Naive thymus-derived CD8-positive, alpha-beta T cell (primary cell): ENCODE data around the gene ACVR2B. TPM values are rescaled to one million over a fixed set of nuclear protein-coding genes. Genes with fewer than 3 reads are reported as not detected.
A peak's percentile ranks its signal among the peaks of the same experiment; 100 is the strongest.

ENCODE experiments used
- ATAC-seq, 2 donors: fragments of 150-1000 bp; cut with Tn5 transposase in 1 of 2; sonication (Bioruptor Pico), chemical (Tn5 transposase) in 1 of 2; 1 replicate in 1 of 2; 2 replicates in 1 of 2; pipeline ENCODE4 v1.10.0; 2021; ENCODE audit warnings: mild to moderate bottlenecking in 2 of 2, moderate library complexity in 2 of 2
- POLR2A ChIA-PET: fragments of 350-600 bp; sonication (Branson Sonifier 250); formaldehyde crosslinking; loops from one replicate; lab custom pipeline; 2021; ENCODE audit warnings: antibody characterized with exemption; lab: Charles Lee
- DNase-seq, 10 donors: peaks; one replicate each; pipeline versions ENCODE4 v3.0.0 to v3.0.0-alpha.2; 2020 to 2022
- H3K27ac Mint-ChIP-seq, 10 donors: one replicate each; pipeline ENCODE4 v1.8.0; 2020 to 2022; ENCODE audit warnings: mild to moderate bottlenecking in 10 of 10, mixed read lengths in 10 of 10, moderate library complexity in 4 of 10, inconsistent platforms in 1 of 10
- H3K27me3 Mint-ChIP-seq, 5 donors: one replicate each; pipeline ENCODE4 v1.8.0; 2021 to 2022; ENCODE audit warnings: mixed read lengths in 5 of 5
- H3K36me3 Mint-ChIP-seq, 3 donors: one replicate each; pipeline ENCODE4 v1.8.0; 2020 to 2022; ENCODE audit warnings: mixed read lengths in 3 of 3, mild to moderate bottlenecking in 2 of 3, inconsistent platforms in 1 of 3
- H3K4me1 Mint-ChIP-seq, 4 donors: one replicate each; pipeline ENCODE4 v1.8.0; 2021 to 2022; ENCODE audit warnings: mixed read lengths in 4 of 4
- H3K4me3 Mint-ChIP-seq, 10 donors: one replicate each; pipeline ENCODE4 v1.8.0; 2020 to 2022; ENCODE audit warnings: mild to moderate bottlenecking in 10 of 10, mixed read lengths in 10 of 10, moderate library complexity in 6 of 10, inconsistent platforms in 1 of 10
- H3K9me3 Mint-ChIP-seq, 9 donors: one replicate each; pipeline ENCODE4 v1.8.0; 2020 to 2022; ENCODE audit warnings: mixed read lengths in 9 of 9, mild to moderate bottlenecking in 3 of 9, inconsistent platforms in 1 of 9, moderate library complexity in 1 of 9
- polyA plus RNA-seq, 3 donors: library from polyadenylated mRNA; unstranded; fragments of 300-500 nt; fragmentation: Illumina TruSeq; gene quantifications; one replicate each; pipeline ENCODE4 v1.2.3, GENCODE V29; 2021
- total RNA-seq, 8 experiments: library from RNA in 2 of 8; stranded (reverse) in 2 of 8; gene quantifications; one replicate each; pipeline ENCODE4 v1.2.3 and lab custom pipeline; 2021 to 2026

ACVR2B gene
- total and polyA plus RNA-seq, 5 experiments from 2014 or later, result 0.69 to 16.1 (median 1.9) TPM

DNA sequence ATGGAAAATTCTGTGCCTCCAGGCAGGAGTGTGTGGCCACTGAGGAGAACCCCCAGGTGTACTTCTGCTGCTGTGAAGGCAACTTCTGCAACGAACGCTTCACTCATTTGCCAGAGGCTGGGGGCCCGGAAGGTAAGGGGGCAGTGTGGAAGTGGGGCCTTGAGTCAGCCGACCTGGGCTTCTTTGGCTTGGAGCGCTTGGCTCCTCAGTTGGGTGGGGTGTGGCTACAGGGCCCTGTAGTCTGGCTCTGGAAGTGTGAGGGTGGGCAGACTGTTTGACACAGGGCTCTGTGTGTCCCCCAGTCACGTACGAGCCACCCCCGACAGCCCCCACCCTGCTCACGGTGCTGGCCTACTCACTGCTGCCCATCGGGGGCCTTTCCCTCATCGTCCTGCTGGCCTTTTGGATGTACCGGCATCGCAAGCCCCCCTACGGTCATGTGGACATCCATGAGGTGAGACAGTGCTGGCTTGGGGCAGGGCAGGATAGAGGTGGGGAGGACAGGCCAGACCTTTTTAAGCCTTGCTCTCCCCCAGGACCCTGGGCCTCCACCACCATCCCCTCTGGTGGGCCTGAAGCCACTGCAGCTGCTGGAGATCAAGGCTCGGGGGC lies 24.3 kb downstream of the ACVR2B start:
- H3K27me3 Mint-ChIP-seq, result no peaks in the 10 kb centered on the region
- H3K4me3 Mint-ChIP-seq, result no peak overlapping the region
- H3K9me3 Mint-ChIP-seq, result no peaks in the 10 kb centered on the region
- peaks cover 0 to 25% (median 6%) of the 10 kb centered on the region in 3 donors for H3K36me3 Mint-ChIP-seq
- peaks cover 3 to 34% (median 17%) of the 10 kb centered on the region in 4 donors for H3K4me1 Mint-ChIP-seq
- no peak for ATAC-seq
- H3K27ac Mint-ChIP-seq, result peak overlapping the region in 4 of 10 donors; percentile 15 to 62 (median 37)
- no peak for DNase-seq
- POLR2A ChIA-PET, result no interaction called here

DNA sequence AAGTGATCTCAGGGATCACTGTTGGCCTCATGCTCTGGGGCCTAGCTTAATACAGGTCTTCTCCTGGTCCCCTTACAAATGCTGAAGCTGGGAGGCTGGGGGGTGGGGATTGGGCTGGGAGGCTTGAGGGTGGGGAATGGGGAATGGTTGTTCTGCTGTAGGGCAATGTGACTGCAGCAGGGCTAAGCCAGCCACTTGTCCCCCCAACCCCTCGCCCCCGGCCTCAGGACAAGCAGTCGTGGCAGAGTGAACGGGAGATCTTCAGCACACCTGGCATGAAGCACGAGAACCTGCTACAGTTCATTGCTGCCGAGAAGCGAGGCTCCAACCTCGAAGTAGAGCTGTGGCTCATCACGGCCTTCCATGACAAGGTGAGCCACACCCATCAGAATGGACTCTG lies 25.2 kb downstream of the ACVR2B start:
- Mint-ChIP-seq H3K4me3 (no peak overlapping the region), H3K27ac (peak overlapping the region in 4 of 10 donors; percentile 20 to 73 (median 34)), H3K4me1 (peaks cover 0 to 26% (median 11%) of the 10 kb centered on the region in 4 donors), H3K27me3 (no peaks in the 10 kb centered on the region), H3K9me3 (no peaks in the 10 kb centered on the region), H3K36me3 (peaks cover 4 to 32% (median 9%) of the 10 kb centered on the region in 3 donors)
- ATAC-seq, result no peak
- POLR2A ChIA-PET, result interaction anchor here (1.6 kb wide), 1 partner anchor 132 kb away, joined by 11 read pairs; the partner anchor contains the start of gene XYLB
- no peak for DNase-seq

DNA sequence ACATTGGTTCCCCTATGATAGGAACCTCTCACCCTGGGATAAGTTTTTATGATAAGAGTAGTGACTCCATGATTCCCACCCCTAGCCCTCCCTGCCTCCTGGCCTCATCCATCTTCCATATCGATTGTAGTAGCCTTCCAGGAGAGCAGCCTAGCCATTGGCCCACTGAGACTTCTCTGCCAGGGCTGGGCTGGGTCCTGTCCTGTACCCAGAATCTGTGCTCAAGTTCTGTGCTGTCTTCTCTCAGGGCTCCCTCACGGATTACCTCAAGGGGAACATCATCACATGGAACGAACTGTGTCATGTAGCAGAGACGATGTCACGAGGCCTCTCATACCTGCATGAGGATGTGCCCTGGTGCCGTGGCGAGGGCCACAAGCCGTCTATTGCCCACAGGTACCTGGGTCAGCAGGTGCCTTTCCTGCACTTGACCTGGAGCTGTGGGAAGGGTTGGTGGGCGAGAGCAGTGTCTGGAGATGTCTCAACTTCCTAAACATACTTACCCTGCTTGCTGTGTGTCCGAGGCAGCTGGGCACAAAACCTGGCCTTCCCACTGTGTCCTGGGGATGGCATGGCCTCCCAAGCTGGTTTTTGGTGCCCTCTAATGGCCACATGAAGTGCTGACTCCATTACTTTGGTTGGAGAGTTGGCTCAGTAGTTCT lies 25.9 kb downstream of the ACVR2B start:
- POLR2A ChIA-PET, result interaction anchor here (1.6 kb wide), 1 partner anchor 133 kb away, joined by 11 read pairs; the partner anchor contains the start of gene XYLB
- peak; percentile 53 to 83 for ATAC-seq
- peak in 9 of 10 donors; percentile 18 to 71 (median 52) for DNase-seq
- Mint-ChIP-seq H3K27ac (peak overlapping the region in 4 of 10 donors; percentile 28 to 73 (median 46)), H3K27me3 (no peaks in the 10 kb centered on the region), H3K4me3 (no peak overlapping the region), H3K36me3 (peaks cover 5 to 34% (median 9%) of the 10 kb centered on the region in 3 donors), H3K4me1 (peaks cover 0 to 21% (median 7%) of the 10 kb centered on the region in 4 donors), H3K9me3 (no peaks in the 10 kb centered on the region)

DNA sequence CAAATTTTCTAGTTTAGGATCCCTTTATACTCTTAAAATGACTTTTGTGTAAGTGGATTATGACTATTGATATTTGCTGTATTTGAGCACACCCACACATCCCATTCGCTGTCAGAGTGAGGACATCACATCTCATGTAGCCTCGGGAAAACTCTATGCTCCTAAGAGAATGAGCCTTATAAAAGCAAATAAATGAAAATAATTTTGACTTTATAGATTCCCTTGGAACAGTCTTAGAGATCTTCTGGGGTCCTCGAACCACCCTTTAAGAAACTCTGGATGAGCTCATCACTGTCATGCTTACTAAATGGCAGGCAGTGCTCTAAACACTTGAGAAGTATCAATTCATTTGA lies 26.4 kb downstream of the ACVR2B start:
- Mint-ChIP-seq H3K27ac (no peak overlapping the region), H3K27me3 (no peaks in the 10 kb centered on the region), H3K36me3 (peaks cover 5 to 38% (median 9%) of the 10 kb centered on the region in 3 donors), H3K9me3 (no peaks in the 10 kb centered on the region), H3K4me3 (no peak overlapping the region), H3K4me1 (peaks cover 0 to 18% (median 6%) of the 10 kb centered on the region in 4 donors)
- DNase-seq (no peak), ATAC-seq (no peak)
- POLR2A ChIA-PET, result interaction anchor here (1.6 kb wide), 1 partner anchor 133 kb away, joined by 11 read pairs; the partner anchor contains the start of gene XYLB

DNA sequence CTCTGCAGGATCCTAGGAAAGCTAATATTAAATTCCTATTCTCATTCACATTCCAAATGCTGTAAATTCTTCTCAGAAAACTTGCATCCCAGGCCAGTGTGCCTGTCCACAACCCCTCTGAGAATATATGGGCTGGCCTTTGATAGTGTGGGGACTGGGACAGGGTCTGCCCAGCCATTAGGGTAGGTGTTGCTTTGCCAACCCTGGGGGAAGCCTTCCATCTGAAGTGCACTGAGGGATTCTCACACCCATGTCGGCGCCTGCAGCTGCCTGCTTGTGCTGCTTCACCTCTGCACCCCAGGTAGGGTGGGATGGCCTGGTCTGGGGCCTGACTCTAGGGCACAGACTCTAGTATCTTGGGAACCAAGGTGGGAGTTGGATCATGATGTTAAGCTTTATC lies 27.2 kb downstream of the ACVR2B start:
- H3K36me3 Mint-ChIP-seq, result peaks cover 5 to 39% (median 9%) of the 10 kb centered on the region in 3 donors
- H3K27ac Mint-ChIP-seq, result no peak overlapping the region

DNA sequence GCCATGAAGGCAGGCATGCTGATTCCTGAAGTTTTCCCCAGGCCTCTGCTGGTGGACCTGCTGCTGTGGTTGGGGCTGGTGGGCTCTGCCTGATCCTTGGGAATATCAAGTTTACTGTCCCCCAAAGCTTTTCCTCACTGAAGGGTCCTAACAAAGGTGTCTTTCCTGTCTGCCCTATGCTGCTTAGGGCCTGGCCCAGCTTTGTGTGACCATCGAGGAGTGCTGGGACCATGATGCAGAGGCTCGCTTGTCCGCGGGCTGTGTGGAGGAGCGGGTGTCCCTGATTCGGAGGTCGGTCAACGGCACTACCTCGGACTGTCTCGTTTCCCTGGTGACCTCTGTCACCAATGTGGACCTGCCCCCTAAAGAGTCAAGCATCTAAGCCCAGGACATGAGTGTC lies 29.3 kb downstream of the ACVR2B start:
- peaks cover 0 to 11% (median 1%) of the 10 kb centered on the region in 4 donors for H3K4me1 Mint-ChIP-seq
- H3K27ac Mint-ChIP-seq, result no peak overlapping the region
- no peak for DNase-seq
- POLR2A ChIA-PET, result interaction anchor here (0.5 kb wide), 1 partner anchor 403 kb away, joined by 3 read pairs; no protein-coding TSS in a partner anchor
- peaks cover 5 to 39% (median 9%) of the 10 kb centered on the region in 3 donors for H3K36me3 Mint-ChIP-seq
- H3K9me3 Mint-ChIP-seq, result no peaks in the 10 kb centered on the region
- no peaks in the 10 kb centered on the region for H3K27me3 Mint-ChIP-seq
- no peak for ATAC-seq
- no peak overlapping the region for H3K4me3 Mint-ChIP-seq

More for the DNA sequence above, 27.2 kb downstream of the ACVR2B start:
- POLR2A ChIA-PET, result no interaction called here
- ATAC-seq, result no peak
- no peaks in the 10 kb centered on the region for H3K9me3 Mint-ChIP-seq
- DNase-seq, result no peak
- no peak overlapping the region for H3K4me3 Mint-ChIP-seq
- H3K27me3 Mint-ChIP-seq, result no peaks in the 10 kb centered on the region
- H3K4me1 Mint-ChIP-seq, result peaks cover 0 to 10% (median 3%) of the 10 kb centered on the region in 4 donors

DNA sequence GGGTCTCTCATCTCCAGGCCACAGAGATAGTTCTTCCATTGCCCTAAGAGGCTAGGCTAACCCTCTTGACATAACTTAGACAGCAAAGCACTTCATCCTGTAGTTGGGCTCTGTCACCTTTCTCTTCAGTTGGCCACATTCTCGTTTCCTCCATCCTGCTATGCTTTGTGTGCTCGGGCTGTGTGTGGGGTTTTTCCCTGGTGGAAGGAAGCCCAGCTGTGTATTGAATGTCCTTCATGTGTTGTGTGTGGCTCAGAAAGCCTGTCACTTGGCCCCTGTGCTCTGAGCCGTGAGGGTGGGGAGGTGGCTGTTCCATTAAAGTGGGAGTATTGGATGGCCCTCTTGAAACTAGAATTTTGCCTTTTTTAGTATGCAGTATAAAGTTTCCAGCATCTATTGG lies 33.6 kb downstream of the ACVR2B start:
- Mint-ChIP-seq H3K4me3 (no peak overlapping the region), H3K9me3 (no peaks in the 10 kb centered on the region), H3K4me1 (peaks cover 0 to 6% (median 2%) of the 10 kb centered on the region in 4 donors), H3K36me3 (peaks cover 5 to 23% (median 7%) of the 10 kb centered on the region in 3 donors), H3K27me3 (no peaks in the 10 kb centered on the region), H3K27ac (peak overlapping the region in 2 of 10 donors; percentile 25 to 79)
- ATAC-seq (no peak), DNase-seq (no peak)
- POLR2A ChIA-PET, result no interaction called here

DNA sequence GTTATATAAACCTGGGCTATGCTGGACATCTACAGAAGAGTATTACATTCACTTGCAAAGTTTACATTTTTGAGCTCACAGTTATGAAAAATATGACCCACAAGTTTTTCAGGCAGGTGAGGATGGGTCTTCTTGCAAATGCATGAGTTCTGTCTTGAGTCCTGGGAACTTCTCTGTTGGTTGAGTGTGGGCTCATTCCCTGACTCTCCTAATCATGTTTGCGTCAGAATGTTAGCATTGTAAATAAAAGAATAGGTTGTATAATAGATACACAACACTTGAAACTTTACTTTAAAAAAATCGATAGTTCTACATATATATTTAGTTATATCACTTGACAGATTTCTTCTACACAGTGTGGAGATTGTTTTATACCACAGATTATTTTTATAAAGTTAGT lies 35.3 kb downstream of the ACVR2B start:
- no peaks in the 10 kb centered on the region for H3K27me3 Mint-ChIP-seq
- DNase-seq (no peak), ATAC-seq (no peak)
- peaks cover 0 to 10% (median under 1%) of the 10 kb centered on the region in 3 donors for H3K36me3 Mint-ChIP-seq
- no peaks in the 10 kb centered on the region for H3K9me3 Mint-ChIP-seq
- H3K4me1 Mint-ChIP-seq, result peaks cover 0 to 6% (median 2%) of the 10 kb centered on the region in 4 donors
- no peak overlapping the region for H3K27ac Mint-ChIP-seq
- POLR2A ChIA-PET, result no interaction called here
- no peak overlapping the region for H3K4me3 Mint-ChIP-seq

DNA sequence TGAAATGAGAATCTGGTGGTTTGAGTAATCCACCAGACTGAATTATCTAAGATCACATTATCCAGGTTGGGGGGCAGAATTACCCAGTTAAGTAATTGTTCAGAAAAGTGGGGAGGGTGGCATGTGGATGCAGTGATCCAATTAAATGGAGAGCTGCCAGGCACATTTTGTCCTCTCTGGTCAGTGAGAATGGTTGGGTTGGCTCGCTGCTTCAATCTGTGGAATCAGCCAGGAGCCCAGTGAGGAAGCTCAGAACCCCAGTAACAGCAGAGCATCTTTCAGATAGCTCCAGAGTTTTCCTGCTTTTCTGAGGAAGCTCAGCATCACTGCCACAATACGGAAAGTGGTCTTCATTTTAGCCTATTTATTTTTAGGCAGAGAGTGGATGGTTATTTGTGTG lies 36.1 kb downstream of the ACVR2B start:
- POLR2A ChIA-PET, result interaction anchor here (1.1 kb wide), 1 partner anchor 161 kb away, joined by 4 read pairs; no protein-coding TSS in a partner anchor
- ATAC-seq, result no peak
- Mint-ChIP-seq H3K36me3 (peaks cover 0 to 7% (median 0%) of the 10 kb centered on the region in 3 donors), H3K4me3 (no peak overlapping the region), H3K27me3 (no peaks in the 10 kb centered on the region), H3K4me1 (peaks cover 0 to 6% (median 2%) of the 10 kb centered on the region in 4 donors), H3K27ac (no peak overlapping the region), H3K9me3 (no peaks in the 10 kb centered on the region)
- DNase-seq, result no peak

DNA sequence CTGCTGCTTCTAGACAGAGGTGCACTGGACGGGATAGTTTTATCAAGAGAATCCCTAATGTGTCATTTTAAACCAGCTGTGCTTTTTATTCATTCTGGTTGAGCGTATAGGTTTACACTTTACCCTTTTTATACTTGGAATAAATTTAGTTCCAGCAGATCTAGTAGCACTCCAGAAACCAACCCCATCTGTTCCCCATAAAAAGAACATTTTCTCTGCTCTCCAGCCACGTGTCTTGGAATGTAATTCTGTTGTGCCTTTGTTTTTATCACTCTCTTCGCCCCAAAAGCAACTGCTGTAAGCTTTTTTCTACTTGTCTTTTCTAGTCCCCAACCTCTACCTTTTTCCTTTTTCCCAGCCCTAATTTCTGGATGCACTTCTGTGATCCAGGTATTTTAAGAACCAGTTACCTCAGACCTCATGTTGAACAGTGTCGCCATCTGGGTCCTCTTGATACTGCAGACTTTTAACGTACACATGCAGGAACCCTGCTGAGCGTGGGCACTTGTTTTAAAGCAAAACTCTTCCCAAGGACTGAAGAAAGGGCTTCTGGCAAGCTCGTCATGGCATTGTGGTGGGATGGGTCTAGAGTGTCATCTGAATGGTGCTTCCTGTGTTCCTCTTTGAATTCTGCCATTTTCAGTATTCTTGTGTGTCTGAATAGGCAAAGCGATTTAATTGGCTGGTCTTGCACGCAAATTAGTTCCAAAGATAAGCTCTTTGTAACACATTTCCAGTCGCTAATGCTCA lies 36.8 kb downstream of the ACVR2B start:
- no peak overlapping the region for H3K4me3 Mint-ChIP-seq
- peak overlapping the region in 1 of 10 donors; percentile 24 for H3K27ac Mint-ChIP-seq
- H3K4me1 Mint-ChIP-seq, result peaks cover 0 to 6% (median 2%) of the 10 kb centered on the region in 4 donors
- peaks cover 0 to 3% (median 0%) of the 10 kb centered on the region in 3 donors for H3K36me3 Mint-ChIP-seq
- POLR2A ChIA-PET, result interaction anchor here (1.1 kb wide), 1 partner anchor 160 kb away, joined by 4 read pairs; no protein-coding TSS in a partner anchor
- no peaks in the 10 kb centered on the region for H3K27me3 Mint-ChIP-seq
- ATAC-seq (no peak), DNase-seq (no peak)
- no peaks in the 10 kb centered on the region for H3K9me3 Mint-ChIP-seq

DNA sequence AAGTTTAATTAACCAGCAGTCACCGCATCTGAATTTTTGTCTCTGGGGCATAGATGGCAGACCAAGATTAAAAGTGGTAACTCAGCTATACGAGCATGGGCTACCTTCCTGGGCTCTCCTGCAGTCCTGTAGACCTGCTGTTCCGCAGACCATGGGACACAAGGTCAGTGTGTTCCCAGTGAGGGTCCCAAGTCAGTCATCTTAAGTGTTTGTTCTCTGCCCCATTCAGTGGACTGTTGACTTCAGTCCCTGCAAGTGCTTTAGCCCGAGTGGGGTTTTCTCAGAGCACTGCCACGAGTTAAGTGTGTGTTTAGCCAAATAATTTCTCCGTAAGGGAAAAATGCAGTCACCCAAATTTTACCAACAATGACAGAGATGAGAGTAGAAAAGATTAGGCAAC lies 37.5 kb downstream of the ACVR2B start:
- Mint-ChIP-seq H3K9me3 (no peaks in the 10 kb centered on the region), H3K4me3 (no peak overlapping the region), H3K27ac (no peak overlapping the region), H3K36me3 (peaks cover 0 to 3% (median 0%) of the 10 kb centered on the region in 3 donors), H3K27me3 (no peaks in the 10 kb centered on the region), H3K4me1 (peaks cover under 1 to 6% (median 5%) of the 10 kb centered on the region in 4 donors)
- POLR2A ChIA-PET, result no interaction called here
- DNase-seq, result no peak
- ATAC-seq, result no peak

DNA sequence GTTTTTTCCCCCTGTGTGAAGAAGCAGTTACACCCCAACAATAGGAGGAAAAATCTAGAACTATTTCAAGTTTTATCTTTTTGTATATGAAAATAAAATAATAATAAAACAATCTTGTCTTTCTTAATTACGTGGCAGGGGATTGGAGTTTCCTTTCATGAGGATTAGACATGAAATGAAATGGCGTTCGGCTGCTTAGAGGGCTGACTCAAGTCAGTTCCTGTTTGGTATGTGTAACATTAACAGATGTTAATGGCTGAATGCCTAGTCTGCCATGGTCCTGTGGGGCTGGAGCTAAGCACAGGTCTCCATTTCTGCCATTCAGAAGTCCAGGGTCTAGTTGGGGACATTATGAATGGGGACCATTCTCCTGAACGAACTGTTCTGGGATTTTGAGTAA lies 39.3 kb downstream of the ACVR2B start:
- Mint-ChIP-seq H3K4me3 (peak overlapping the region in 1 of 10 donors; percentile 6), H3K36me3 (peaks cover 0 to 5% (median 0%) of the 10 kb centered on the region in 3 donors), H3K4me1 (peaks cover 7 to 17% (median 13%) of the 10 kb centered on the region in 4 donors), H3K9me3 (no peaks in the 10 kb centered on the region), H3K27me3 (no peaks in the 10 kb centered on the region), H3K27ac (peak overlapping the region in 2 of 10 donors; percentile 14 to 33)
- ATAC-seq, result no peak
- no peak for DNase-seq
- POLR2A ChIA-PET, result no interaction called here
